C4-2B (cell line): ENCODE measurements around the gene BCLAF1.

Source experiments
- ZFX ChIP-seq: fragments of 450-650 bp; IDR thresholded peaks from 2 replicates; pipeline ENCODE4 v1.6.1; 2017
- TF ChIP-seq, protein P1 (sequence below): fragments of 450-650 bp; conservative IDR thresholded peaks from 2 replicates; pipeline ENCODE4 v1.5.1; 2017; ENCODE audit warnings: mild to moderate bottlenecking

DNA sequence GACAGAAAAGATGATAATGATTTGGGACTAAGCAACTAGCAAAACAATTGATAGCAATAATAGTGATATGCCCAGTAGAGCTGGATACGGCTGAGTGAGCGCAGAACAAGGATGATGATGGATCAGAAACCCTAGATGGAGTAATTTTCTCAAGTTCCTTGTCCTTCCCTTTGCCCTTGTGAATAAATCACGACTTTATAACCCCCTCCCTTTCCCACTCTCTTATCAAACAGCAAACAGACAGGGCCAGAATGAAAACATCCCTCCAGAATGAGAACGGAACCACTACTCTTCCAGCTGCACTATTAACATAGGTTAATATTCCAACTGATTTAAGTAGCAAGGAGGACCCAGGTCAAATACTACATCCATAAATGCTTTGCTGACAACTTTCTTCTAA, 38.3 kb downstream of the BCLAF1 start:
- TF ChIP-seq, protein P1, sequence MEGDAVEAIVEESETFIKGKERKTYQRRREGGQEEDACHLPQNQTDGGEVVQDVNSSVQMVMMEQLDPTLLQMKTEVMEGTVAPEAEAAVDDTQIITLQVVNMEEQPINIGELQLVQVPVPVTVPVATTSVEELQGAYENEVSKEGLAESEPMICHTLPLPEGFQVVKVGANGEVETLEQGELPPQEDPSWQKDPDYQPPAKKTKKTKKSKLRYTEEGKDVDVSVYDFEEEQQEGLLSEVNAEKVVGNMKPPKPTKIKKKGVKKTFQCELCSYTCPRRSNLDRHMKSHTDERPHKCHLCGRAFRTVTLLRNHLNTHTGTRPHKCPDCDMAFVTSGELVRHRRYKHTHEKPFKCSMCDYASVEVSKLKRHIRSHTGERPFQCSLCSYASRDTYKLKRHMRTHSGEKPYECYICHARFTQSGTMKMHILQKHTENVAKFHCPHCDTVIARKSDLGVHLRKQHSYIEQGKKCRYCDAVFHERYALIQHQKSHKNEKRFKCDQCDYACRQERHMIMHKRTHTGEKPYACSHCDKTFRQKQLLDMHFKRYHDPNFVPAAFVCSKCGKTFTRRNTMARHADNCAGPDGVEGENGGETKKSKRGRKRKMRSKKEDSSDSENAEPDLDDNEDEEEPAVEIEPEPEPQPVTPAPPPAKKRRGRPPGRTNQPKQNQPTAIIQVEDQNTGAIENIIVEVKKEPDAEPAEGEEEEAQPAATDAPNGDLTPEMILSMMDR, result no peak
- no peak for TF ChIP-seq ZFX
